ENCODE measurements around the gene SH3BGR.
"Not testable (repeated sequence)": the region's sequence is repeated elsewhere in the genome, so short reads cannot be mapped to it uniquely, and the experiment has no call there.

The SH3BGR gene

DNA sequence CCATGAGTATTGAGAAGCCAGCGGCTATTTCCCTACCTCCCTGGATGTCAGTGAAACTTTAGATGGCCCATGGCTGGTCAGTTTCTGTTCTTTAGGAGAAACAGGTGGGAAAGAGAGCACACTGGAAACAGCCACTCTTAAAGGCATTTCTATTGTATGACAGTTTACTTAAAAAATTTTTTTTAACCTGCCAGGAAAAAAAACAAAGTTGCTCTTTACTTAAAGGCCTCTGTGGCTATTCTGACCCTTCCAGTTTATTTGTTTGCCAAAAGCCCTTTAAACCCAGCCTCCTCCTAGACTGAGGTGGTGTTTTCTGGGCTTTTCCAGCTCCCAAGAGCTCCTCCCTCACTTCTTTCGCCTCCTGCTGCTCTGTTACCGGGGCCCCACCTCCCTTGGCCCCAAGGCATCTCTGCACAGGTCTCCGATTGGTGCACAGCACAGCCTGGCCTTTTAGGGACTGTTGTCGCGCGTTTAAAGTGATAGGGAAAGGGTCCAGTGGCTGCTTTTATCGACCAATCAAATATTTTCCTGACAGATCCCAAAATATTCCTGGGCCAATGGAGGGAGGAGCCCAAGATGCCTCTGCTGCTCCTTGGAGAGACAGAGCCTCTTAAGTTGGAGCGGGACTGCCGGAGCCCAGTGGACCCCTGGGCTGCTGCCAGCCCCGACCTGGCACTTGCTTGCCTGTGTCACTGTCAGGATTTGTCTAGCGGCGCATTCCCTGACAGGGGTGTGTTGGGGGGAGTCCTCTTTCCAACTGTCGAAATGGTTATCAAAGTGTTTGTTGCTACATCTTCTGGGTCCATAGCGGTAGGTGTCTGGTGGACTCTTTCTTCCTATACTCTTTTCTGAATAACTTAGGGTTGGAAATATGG, at the start of gene SH3BGR:
SH3BGR (plus strand) TSS at position 639 of the 875 bp plus-strand sequence; CDS start at position 766, 127 bp downstream.
- DNase-seq (ENCODE audit: low read depth in 1 of 2, low spot score in 1 of 2) = peak; percentile 80 to 96
- in situ Hi-C loops (cut with HindIII; ENCODE audit: low pct_unique_long_range_greater_than_20kb, low sequenced_read_pairs) = no loop called here
- TF ChIP-seq JUND (IDR thresholded peaks at IDR 0.05; ENCODE audit: low read depth) = no peak

DNA sequence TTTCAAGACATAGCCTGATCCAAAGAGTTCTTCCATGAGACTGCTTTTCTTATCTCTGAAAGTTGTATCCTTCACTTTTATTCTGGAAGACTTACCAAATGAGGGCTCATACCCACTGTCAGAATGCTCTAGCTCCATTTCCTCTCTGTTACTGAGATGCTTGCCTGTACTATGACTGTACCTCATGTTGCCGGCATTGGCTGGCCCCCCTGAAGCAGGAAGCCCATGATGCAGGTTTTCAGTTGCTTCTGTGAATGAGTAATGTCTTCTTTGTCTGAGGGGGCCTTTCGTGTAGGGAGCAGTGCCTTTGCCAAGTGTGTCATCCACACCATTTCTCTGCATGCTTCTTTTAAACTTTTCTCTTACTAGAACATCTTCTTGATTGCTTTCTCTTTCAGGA, 45.7 kb upstream of the SH3BGR start:
- DNase-seq (ENCODE audit: low read depth in 1 of 2, low spot score in 1 of 2) = no peak
- TF ChIP-seq JUND (IDR thresholded peaks at IDR 0.05; ENCODE audit: low read depth) = no peak
- in situ Hi-C loops (cut with HindIII; ENCODE audit: low pct_unique_long_range_greater_than_20kb, low sequenced_read_pairs) = no loop called here

- DNase-seq (ENCODE audit: low read depth in 1 of 2, low spot score in 1 of 2); in situ Hi-C loops (cut with HindIII; ENCODE audit: low pct_unique_long_range_greater_than_20kb, low sequenced_read_pairs): not testable (repeated sequence)
These were observed 32.6 kb upstream of the SH3BGR start for GRCh38 chr21:39419204-39419603.

DNA sequence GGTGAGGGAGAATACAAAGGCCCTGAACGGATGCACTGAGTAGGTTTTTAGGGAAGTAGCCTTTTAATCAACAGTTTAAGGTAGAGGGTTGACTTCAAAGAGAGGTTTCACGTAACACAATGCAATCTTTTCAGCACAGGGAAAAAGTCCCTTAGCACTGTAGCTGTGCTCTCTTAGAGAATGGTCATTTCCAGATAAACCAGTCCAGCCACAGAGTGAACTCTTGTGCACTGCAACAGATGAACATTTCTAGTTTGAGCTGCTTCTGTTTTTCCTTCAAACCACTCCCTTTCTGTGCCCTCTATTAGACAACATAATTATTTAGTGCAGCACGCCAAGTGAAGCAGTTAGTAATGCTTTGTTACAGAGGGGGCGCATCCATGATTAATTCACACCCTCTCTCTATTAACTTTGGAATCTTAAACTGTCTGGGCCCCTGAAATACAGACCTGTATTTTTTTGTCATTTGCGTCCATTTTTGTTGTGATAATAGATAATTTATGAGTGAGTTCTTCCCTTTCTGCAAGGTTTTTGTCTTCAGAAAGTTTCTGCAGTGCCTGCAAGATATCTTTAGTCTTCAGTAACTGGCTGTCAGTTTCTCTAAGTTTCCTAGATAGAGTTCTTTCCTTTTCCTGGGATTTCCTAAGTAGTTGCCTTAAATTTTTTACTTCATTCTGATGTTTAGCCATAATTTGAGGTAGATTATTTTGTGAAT, 29.1 kb upstream of the SH3BGR start:
- peak; percentile 10 to 62 for DNase-seq (ENCODE audit: low read depth in 1 of 2, low spot score in 1 of 2)
- TF ChIP-seq JUND (IDR thresholded peaks at IDR 0.05; ENCODE audit: low read depth) = no peak

DNA sequence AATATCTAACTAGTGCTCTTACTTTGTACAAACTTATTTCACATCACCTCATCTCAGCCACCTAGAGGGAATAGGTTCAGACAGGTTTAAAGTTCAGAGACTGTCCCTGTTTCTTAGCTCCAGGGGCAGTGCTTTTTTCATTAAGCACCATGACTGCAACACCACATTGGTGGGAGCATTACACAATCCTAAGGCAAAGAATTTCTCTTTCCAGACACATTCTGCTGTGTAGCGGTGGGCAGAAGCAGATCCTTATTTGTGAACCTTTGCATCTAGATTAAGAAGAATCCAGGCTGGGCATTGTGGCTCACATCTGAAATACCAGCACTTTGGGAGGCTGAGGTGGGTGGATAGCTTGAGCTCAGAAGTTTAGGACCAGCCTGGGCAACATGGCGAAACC, 22.3 kb upstream of the SH3BGR start:
- no peak for DNase-seq (ENCODE audit: low read depth in 1 of 2, low spot score in 1 of 2)
- in situ Hi-C loops (cut with HindIII; ENCODE audit: low pct_unique_long_range_greater_than_20kb, low sequenced_read_pairs) = no loop called here
- no peak for TF ChIP-seq JUND (IDR thresholded peaks at IDR 0.05; ENCODE audit: low read depth)

More for the DNA sequence above, 29.1 kb upstream of the SH3BGR start:
- in situ Hi-C loops (cut with HindIII; ENCODE audit: low pct_unique_long_range_greater_than_20kb, low sequenced_read_pairs) = no loop called here

GRCh38 chr21:39430016-39430415, 21.8 kb upstream of the SH3BGR start:
- in situ Hi-C loops (cut with HindIII; ENCODE audit: low pct_unique_long_range_greater_than_20kb, low sequenced_read_pairs) = no loop called here
- no peak for DNase-seq (ENCODE audit: low read depth in 1 of 2, low spot score in 1 of 2)
- no peak for TF ChIP-seq JUND (IDR thresholded peaks at IDR 0.05; ENCODE audit: low read depth)

DNA sequence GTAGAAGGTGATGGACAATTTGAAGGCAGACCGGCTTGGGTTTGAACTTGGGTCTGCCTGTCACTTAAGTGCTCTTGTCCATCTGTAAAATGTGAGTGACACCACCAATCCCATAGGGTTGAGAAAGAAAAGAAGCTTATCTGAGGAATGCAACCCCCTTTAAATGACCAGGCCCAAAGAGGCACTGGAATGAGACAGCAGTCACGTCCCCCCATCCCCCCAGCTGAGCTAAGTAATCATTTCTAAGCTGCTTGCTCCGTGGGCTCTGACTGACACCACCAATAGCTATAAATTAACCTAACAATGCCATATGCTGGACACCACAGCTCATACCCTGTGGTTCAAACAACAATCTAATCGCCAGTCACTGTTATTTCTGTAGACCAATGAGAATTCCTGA, 21.3 kb upstream of the SH3BGR start:
- TF ChIP-seq JUND (IDR thresholded peaks at IDR 0.05; ENCODE audit: low read depth) = no peak
- in situ Hi-C loops (cut with HindIII; ENCODE audit: low pct_unique_long_range_greater_than_20kb, low sequenced_read_pairs) = no loop called here
- DNase-seq (ENCODE audit: low read depth in 1 of 2, low spot score in 1 of 2) = no peak

DNA sequence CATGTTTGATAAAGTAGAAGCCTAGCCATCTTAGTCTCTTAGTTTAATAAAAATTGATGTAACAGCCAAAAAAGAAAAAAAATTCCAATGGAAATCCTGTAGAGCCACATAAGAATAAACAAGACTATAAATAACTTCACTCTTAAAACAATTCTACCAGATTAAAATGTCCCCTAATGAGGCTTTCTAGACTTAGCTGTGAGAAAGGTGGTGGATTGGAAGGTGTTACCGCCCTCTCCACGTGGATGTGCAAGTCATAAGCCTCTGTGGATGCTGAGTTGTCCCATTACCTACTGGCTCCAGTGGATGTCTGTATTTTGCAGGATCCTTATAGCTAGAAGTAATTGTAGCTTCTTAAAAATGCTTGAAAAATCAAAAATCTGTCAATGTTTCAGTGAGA, 20.8 kb upstream of the SH3BGR start:
- TF ChIP-seq JUND (IDR thresholded peaks at IDR 0.05; ENCODE audit: low read depth) = no peak
- DNase-seq (ENCODE audit: low read depth in 1 of 2, low spot score in 1 of 2) = no peak
- in situ Hi-C loops (cut with HindIII; ENCODE audit: low pct_unique_long_range_greater_than_20kb, low sequenced_read_pairs) = no loop called here

- TF ChIP-seq JUND (IDR thresholded peaks at IDR 0.05; ENCODE audit: low read depth) = no peak
- no peak for DNase-seq (ENCODE audit: low read depth in 1 of 2, low spot score in 1 of 2)
- in situ Hi-C loops (cut with HindIII; ENCODE audit: low pct_unique_long_range_greater_than_20kb, low sequenced_read_pairs) = no loop called here
These were observed 16.8 kb upstream of the SH3BGR start for GRCh38 chr21:39434950-39435349.

DNA sequence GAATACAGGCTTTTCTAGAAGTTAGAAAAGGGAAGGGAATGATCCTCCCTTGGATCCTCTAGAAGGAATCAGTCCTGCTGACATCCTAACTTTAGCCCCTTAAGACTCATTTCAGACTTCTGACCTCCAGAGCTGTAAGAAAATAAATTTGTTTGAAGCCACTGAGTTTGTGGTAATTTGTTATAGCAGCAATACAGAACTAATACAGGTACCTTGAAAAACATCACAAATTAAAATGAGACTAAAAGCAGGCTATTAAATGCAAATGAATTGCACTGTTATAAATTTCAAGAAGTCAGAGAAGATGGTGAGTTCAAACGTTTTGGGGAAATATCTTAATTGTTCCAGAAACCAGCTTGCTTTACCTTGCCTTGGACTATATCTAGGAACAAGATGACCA, 12.5 kb upstream of the SH3BGR start:
- DNase-seq (ENCODE audit: low read depth in 1 of 2, low spot score in 1 of 2) = no peak
- TF ChIP-seq JUND (IDR thresholded peaks at IDR 0.05; ENCODE audit: low read depth) = no peak
- in situ Hi-C loops (cut with HindIII; ENCODE audit: low pct_unique_long_range_greater_than_20kb, low sequenced_read_pairs) = no loop called here

DNA sequence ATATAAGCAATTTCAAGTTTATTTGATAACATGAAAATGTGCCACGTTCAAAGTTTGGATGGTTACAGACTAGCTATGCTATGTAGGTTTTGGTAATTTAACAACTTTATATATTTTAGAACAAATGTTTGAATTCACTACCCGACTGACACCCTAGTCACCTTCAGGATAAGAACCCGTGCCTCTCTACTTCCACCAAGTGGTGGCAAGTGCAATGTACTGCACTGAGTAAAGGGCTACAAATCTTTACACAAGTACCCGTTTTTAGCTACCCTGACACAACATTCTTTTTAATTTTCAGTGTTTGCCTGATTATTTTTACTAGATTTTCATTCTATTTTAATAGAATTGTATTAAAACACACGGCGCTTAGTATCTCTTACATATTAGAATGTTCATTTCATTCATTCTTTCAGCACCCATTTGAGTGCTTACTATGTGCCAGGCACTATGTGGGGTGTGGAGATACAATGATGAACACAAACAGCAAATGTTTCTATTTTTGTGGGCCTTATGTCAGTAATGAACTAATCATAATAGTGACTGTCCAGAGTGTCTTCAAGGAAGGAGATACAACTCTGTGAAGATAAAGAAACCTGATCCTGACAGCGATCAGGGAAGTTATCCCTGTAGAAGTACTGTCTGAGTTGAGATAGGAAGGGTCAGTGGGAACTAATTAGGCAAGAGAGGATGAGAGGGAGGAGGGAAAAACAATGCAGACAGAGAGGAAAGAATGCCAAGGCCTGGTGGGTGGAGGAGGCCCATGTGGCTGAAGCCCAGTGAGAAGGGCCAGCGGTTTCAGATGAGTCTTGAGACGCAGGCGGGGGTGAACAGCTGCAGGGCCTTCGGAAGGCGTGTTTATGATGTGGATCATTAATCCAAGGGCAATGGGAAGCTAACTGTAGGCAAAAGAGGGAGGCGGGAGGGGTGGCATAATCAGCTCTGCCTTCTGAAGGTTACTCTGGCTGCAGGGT, 10.0 kb upstream of the SH3BGR start:
- DNase-seq (ENCODE audit: low read depth in 1 of 2, low spot score in 1 of 2) = peak; percentile 30 to 63
- in situ Hi-C loops (cut with HindIII; ENCODE audit: low pct_unique_long_range_greater_than_20kb, low sequenced_read_pairs) = no loop called here
- TF ChIP-seq JUND (IDR thresholded peaks at IDR 0.05; ENCODE audit: low read depth) = no peak

GRCh38 chr21:39444421-39445180, 7.2 kb upstream of the SH3BGR start:
- in situ Hi-C loops (cut with HindIII; ENCODE audit: low pct_unique_long_range_greater_than_20kb, low sequenced_read_pairs) = no loop called here
- peak in 1 of 2 experiments; percentile 25 for DNase-seq (ENCODE audit: low read depth in 1 of 2, low spot score in 1 of 2)
- no peak for TF ChIP-seq JUND (IDR thresholded peaks at IDR 0.05; ENCODE audit: low read depth)
